ENCODE measurements around the gene IRF8.

The IRF8 gene

DNA sequence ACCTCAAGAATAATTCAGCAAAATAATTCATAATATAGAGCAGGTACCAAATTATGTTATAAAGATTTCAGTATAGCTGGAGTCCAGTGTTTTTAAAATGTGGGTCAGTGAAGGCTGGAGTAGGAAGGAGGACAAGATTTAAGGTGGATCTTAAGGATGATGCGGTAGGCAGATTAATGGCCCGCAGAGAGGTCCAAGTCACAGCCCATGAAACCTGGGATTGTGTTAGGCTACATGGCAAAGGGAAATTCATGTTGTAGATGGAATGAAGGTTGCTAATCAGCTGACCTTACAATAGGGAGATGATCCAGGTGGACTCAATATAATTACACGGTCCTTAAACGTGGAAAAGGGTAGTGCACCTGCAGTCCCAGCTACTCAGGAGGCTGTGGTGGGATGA, 6.2 kb upstream of the IRF8 start:
- no peak overlapping the region for H3K4me3 ChIP-seq (replicated peaks in 1 of 2; ENCODE audit: low read depth in 2 of 2, low read length in 2 of 2)
- TF ChIP-seq, protein P1, sequence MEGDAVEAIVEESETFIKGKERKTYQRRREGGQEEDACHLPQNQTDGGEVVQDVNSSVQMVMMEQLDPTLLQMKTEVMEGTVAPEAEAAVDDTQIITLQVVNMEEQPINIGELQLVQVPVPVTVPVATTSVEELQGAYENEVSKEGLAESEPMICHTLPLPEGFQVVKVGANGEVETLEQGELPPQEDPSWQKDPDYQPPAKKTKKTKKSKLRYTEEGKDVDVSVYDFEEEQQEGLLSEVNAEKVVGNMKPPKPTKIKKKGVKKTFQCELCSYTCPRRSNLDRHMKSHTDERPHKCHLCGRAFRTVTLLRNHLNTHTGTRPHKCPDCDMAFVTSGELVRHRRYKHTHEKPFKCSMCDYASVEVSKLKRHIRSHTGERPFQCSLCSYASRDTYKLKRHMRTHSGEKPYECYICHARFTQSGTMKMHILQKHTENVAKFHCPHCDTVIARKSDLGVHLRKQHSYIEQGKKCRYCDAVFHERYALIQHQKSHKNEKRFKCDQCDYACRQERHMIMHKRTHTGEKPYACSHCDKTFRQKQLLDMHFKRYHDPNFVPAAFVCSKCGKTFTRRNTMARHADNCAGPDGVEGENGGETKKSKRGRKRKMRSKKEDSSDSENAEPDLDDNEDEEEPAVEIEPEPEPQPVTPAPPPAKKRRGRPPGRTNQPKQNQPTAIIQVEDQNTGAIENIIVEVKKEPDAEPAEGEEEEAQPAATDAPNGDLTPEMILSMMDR (IDR thresholded peaks at IDR 0.05; ENCODE audit: low read depth, low read length): no peak
- DNase-seq (ENCODE audit: low read depth in 2 of 2): no peak

GRCh38 chr16:85894266-85894665, 4.7 kb upstream of the IRF8 start:
- no peak overlapping the region for H3K4me3 ChIP-seq (replicated peaks in 1 of 2; ENCODE audit: low read depth in 2 of 2, low read length in 2 of 2)
- TF ChIP-seq, protein P1 (IDR thresholded peaks at IDR 0.05; ENCODE audit: low read depth, low read length): no peak
- DNase-seq (ENCODE audit: low read depth in 2 of 2): no peak

DNA sequence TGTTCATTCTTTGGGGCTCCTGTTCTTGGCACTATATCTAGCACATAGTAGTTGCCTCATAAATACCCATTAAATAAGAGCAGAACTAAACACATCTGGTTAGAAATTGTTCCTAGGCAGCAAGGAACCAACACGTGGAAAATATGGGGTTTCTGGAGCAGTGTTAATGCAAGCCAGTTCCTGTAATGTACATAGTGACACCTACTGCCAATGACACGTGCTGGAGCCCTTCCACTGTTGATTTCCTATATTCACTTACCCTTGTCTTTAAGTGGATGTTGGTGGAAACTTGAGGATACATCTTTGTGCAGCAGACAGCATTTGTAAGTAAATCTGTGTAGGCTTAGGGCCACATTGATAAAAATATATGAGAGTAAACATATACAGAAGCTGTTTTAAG, 1.6 kb upstream of the IRF8 start:
- no peak for DNase-seq (ENCODE audit: low read depth in 2 of 2)
- TF ChIP-seq, protein P1 (IDR thresholded peaks at IDR 0.05; ENCODE audit: low read depth, low read length): no peak
- H3K4me3 ChIP-seq (replicated peaks in 1 of 2; ENCODE audit: low read depth in 2 of 2, low read length in 2 of 2): no peak overlapping the region

GRCh38 chr16:85899444-85899843, 482 bp downstream of the IRF8 start:
- TF ChIP-seq, protein P1 (IDR thresholded peaks at IDR 0.05; ENCODE audit: low read depth, low read length): no peak
- H3K4me3 ChIP-seq (replicated peaks in 1 of 2; ENCODE audit: low read depth in 2 of 2, low read length in 2 of 2): no peak overlapping the region
- no peak for DNase-seq (ENCODE audit: low read depth in 2 of 2)

- no peak for DNase-seq (ENCODE audit: low read depth in 2 of 2)
- no peak overlapping the region for H3K4me3 ChIP-seq (replicated peaks in 1 of 2; ENCODE audit: low read depth in 2 of 2, low read length in 2 of 2)
- TF ChIP-seq, protein P1 (IDR thresholded peaks at IDR 0.05; ENCODE audit: low read depth, low read length): no peak
These were observed 1.2 kb downstream of the IRF8 start for GRCh38 chr16:85900027-85900792.

DNA sequence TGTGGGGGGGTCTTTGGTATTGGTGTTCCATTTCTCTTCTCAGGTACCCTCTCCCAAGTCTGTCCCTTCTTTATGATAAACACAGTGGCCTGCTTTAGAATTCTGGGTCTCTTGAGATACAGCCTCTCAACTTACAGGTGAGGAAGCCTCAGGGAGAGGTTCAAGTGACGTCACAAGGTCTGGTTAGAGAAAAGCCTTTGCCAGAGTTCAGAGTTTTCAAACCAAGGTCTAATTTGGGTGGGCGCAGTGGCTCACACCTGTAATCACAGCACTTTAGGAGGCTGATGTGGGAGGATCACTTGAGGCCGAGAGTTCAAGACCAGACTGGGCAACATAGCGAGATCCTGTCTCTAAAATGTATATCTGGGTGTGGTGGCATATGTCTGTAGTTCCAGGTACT, 2.1 kb downstream of the IRF8 start:
- H3K4me3 ChIP-seq (replicated peaks in 1 of 2; ENCODE audit: low read depth in 2 of 2, low read length in 2 of 2): no peak overlapping the region
- TF ChIP-seq, protein P1 (IDR thresholded peaks at IDR 0.05; ENCODE audit: low read depth, low read length): no peak
- DNase-seq (ENCODE audit: low read depth in 2 of 2): no peak

All from cardiac fibroblast (primary cell).